Osteoblast (primary cell): ENCODE data around the gene MCM9. TPM values are rescaled to one million over a fixed set of nuclear protein-coding genes. Genes with fewer than 3 reads are reported as not detected.

Experiments used
- DNase-seq: peaks from one replicate; pipeline ENCODE4 v3.0.0; 2011; ENCODE audit warnings: low spot score, mixed read lengths; ENCODE audit not compliant: insufficient read length; ENCODE audit errors: missing footprints
- H2AFZ ChIP-seq: 2 replicates; pipeline ENCODE4 v1.6.0; 2011; ENCODE audit warnings: mild to moderate bottlenecking, low read length
- H3K27ac ChIP-seq: 2 replicates; pipeline ENCODE4 v1.5.1; 2011; ENCODE audit warnings: mild to moderate bottlenecking, low read depth, low read length, moderate library complexity
- H3K27me3 ChIP-seq: 2 replicates; pipeline ENCODE4 v1.6.0; 2012; ENCODE audit warnings: mild to moderate bottlenecking, control low read depth, inconsistent platforms, low read length, moderate library complexity; ENCODE audit not compliant: insufficient read depth
- H3K36me3 ChIP-seq: 2 replicates; pipeline ENCODE4 v1.5.1; 2011; ENCODE audit warnings: mild to moderate bottlenecking, low read length, control low read depth, moderate library complexity; ENCODE audit not compliant: insufficient read depth
- H3K4me1 ChIP-seq: 2 replicates; pipeline ENCODE4 v1.5.1; 2011; ENCODE audit warnings: mild to moderate bottlenecking, low read length, control low read depth, moderate library complexity; ENCODE audit not compliant: insufficient read depth
- H3K4me2 ChIP-seq: 2 replicates; pipeline ENCODE4 v1.6.0; 2011; ENCODE audit warnings: mild to moderate bottlenecking, low read length; ENCODE audit not compliant: insufficient read depth
- H3K4me3 ChIP-seq: fragments of 200-600 bp; sonication (generic); 3 replicates; pipeline ENCODE4 v1.5.1; 2012; ENCODE audit warnings: mild to moderate bottlenecking, low read length, inconsistent platforms; ENCODE audit not compliant: insufficient read depth
- H3K79me2 ChIP-seq: 2 replicates; pipeline ENCODE4 v1.6.0; 2012; ENCODE audit warnings: mild to moderate bottlenecking, low read length, control low read depth, inconsistent platforms; ENCODE audit not compliant: insufficient read depth
- H3K9me3 ChIP-seq: 2 replicates; pipeline ENCODE4 v1.5.1; 2011; ENCODE audit warnings: low read depth, low read length, control low read depth
- H4K20me1 ChIP-seq: 2 replicates; pipeline ENCODE4 v1.6.0; 2012; ENCODE audit warnings: mild to moderate bottlenecking, low read length, control low read depth; ENCODE audit not compliant: insufficient read depth
- total RNA-seq: library from RNA; depleted of rRNA; stranded (reverse); fragments of >200 nt; gene quantifications from 2 replicates; pipeline ENCODE4 v1.2.3, GENCODE V29; 2012
- TF ChIP-seq, protein P1 (sequence below): IDR thresholded peaks from 2 replicates; pipeline ENCODE4 v1.5.1; 2011; ENCODE audit warnings: mild to moderate bottlenecking, low read depth, low read length, moderate library complexity; ENCODE audit errors: extremely low read depth

Gene MCM9
- total RNA-seq, 1 donor, result 15.2 TPM

GRCh38 chr6:118787724-118788423 is 147.1 kb downstream of the MCM9 start:
- Histone ChIP-seq H3K4me1 (no peaks in the 10 kb centered on the region), H2AFZ (peak overlapping the region; percentile 23), H3K36me3 (no peaks in the 10 kb centered on the region), H3K79me2 (no peaks in the 10 kb centered on the region), H3K4me3 (no peak overlapping the region), H3K9me3 (no peaks in the 10 kb centered on the region), H3K4me2 (no peak overlapping the region), H3K27me3 (no peaks in the 10 kb centered on the region), H3K27ac (no peak overlapping the region), H4K20me1 (no peaks in the 10 kb centered on the region)
- TF ChIP-seq, protein P1, sequence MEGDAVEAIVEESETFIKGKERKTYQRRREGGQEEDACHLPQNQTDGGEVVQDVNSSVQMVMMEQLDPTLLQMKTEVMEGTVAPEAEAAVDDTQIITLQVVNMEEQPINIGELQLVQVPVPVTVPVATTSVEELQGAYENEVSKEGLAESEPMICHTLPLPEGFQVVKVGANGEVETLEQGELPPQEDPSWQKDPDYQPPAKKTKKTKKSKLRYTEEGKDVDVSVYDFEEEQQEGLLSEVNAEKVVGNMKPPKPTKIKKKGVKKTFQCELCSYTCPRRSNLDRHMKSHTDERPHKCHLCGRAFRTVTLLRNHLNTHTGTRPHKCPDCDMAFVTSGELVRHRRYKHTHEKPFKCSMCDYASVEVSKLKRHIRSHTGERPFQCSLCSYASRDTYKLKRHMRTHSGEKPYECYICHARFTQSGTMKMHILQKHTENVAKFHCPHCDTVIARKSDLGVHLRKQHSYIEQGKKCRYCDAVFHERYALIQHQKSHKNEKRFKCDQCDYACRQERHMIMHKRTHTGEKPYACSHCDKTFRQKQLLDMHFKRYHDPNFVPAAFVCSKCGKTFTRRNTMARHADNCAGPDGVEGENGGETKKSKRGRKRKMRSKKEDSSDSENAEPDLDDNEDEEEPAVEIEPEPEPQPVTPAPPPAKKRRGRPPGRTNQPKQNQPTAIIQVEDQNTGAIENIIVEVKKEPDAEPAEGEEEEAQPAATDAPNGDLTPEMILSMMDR, result no peak
- DNase-seq, result peak; percentile 79

- H3K4me2 ChIP-seq, result no peak overlapping the region
- no peak overlapping the region for H2AFZ ChIP-seq
- TF ChIP-seq, protein P1, result no peak
- H3K79me2 ChIP-seq, result no peaks in the 10 kb centered on the region
- H4K20me1 ChIP-seq, result no peaks in the 10 kb centered on the region
- no peaks in the 10 kb centered on the region for H3K4me1 ChIP-seq
- no peak for DNase-seq
- H3K4me3 ChIP-seq, result no peak overlapping the region
- H3K36me3 ChIP-seq, result no peaks in the 10 kb centered on the region
- H3K27ac ChIP-seq, result no peak overlapping the region
- no peaks in the 10 kb centered on the region for H3K9me3 ChIP-seq
- no peaks in the 10 kb centered on the region for H3K27me3 ChIP-seq
Observed at GRCh38 chr6:118786596-118787453, 148.1 kb downstream of the MCM9 start.

DNA sequence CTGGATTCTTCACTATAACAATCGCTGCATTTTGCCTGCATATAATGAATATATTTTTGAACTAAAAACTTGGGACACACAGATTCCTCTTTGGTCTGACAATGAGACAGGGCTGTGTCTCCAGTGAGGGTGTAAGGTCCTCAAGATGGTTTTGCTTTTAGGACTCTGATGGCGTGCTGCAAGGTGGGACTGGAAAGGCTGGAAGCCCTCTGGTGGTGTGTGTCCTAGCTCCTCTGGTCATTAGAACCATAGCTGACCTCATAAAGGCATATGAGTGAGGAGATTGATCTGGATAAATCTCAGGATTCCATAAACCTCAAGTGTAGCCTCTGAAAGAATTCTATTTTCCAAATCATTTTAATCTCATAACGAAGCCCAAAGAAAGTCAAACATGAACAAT is 149.4 kb downstream of the MCM9 start:
- H2AFZ ChIP-seq, result no peak overlapping the region
- H3K79me2 ChIP-seq, result no peaks in the 10 kb centered on the region
- H3K27ac ChIP-seq, result no peak overlapping the region
- no peak for DNase-seq
- no peak overlapping the region for H3K4me2 ChIP-seq
- no peaks in the 10 kb centered on the region for H4K20me1 ChIP-seq
- TF ChIP-seq, protein P1, result no peak
- H3K9me3 ChIP-seq, result no peaks in the 10 kb centered on the region
- H3K36me3 ChIP-seq, result no peaks in the 10 kb centered on the region
- H3K4me3 ChIP-seq, result no peak overlapping the region
- H3K27me3 ChIP-seq, result no peaks in the 10 kb centered on the region
- no peaks in the 10 kb centered on the region for H3K4me1 ChIP-seq

GRCh38 chr6:118784641-118785164 is 150.3 kb downstream of the MCM9 start:
- no peaks in the 10 kb centered on the region for H3K4me1 ChIP-seq
- TF ChIP-seq, protein P1, result no peak
- no peak for DNase-seq
- no peaks in the 10 kb centered on the region for H3K27me3 ChIP-seq
- H3K4me2 ChIP-seq, result no peak overlapping the region
- no peak overlapping the region for H3K27ac ChIP-seq
- no peaks in the 10 kb centered on the region for H3K36me3 ChIP-seq
- no peaks in the 10 kb centered on the region for H3K9me3 ChIP-seq
- no peak overlapping the region for H2AFZ ChIP-seq
- H4K20me1 ChIP-seq, result no peaks in the 10 kb centered on the region
- no peak overlapping the region for H3K4me3 ChIP-seq
- no peaks in the 10 kb centered on the region for H3K79me2 ChIP-seq
